Mesendoderm (in vitro differentiated cells): Measurements from ENCODE around the gene RALGDS.
"Not testable (repeated sequence)": the region's sequence is repeated elsewhere in the genome, so short reads cannot be mapped to it uniquely, and the experiment has no call there.

Source experiments
- DNase-seq: peaks from one replicate; pipeline ENCODE4 v3.0.0; 2013
- H2AK5ac ChIP-seq: 2 replicates; pipeline ENCODE4 v1.6.1; 2013; ENCODE audit warnings: low read length, inconsistent platforms
- H2BK120ac ChIP-seq: 2 replicates; pipeline ENCODE4 v1.6.1; 2013; ENCODE audit warnings: low read depth, mild to moderate bottlenecking, low read length, moderate library complexity, mixed read lengths
- H2BK15ac ChIP-seq: replicated peaks from 2 replicates; pipeline ENCODE4 v1.6.1; 2013; ENCODE audit warnings: low read depth, mild to moderate bottlenecking, moderate library complexity
- H2BK5ac ChIP-seq: 2 replicates; pipeline ENCODE4 v1.6.1; 2013; ENCODE audit warnings: low read length, inconsistent platforms
- H3K18ac ChIP-seq: 2 replicates; pipeline ENCODE4 v1.6.1; 2013; ENCODE audit warnings: mild to moderate bottlenecking, low read length, mixed read lengths
- H3K23ac ChIP-seq: one replicate; pipeline ENCODE4 v1.6.1; 2013; ENCODE audit warnings: low read length
- H3K27ac ChIP-seq: 2 replicates; pipeline ENCODE4 v1.5.1; 2013; ENCODE audit warnings: low read depth, mild to moderate bottlenecking, inconsistent platforms, low read length, moderate library complexity
- H3K27me3 ChIP-seq: 2 replicates; pipeline ENCODE4 v1.6.1; 2013; ENCODE audit warnings: low read length, control low read depth, mild to moderate bottlenecking, inconsistent platforms; ENCODE audit not compliant: insufficient read depth, poor library complexity
- H3K36me3 ChIP-seq: 2 replicates; pipeline ENCODE4 v1.6.1; 2013; ENCODE audit warnings: low read length, inconsistent platforms; ENCODE audit not compliant: control insufficient read depth, insufficient read depth
- H3K4ac ChIP-seq: one replicate; pipeline ENCODE4 v1.6.1; 2013; ENCODE audit warnings: low read depth, mild to moderate bottlenecking, low read length, moderate library complexity
- H3K4me1 ChIP-seq: 2 replicates; pipeline ENCODE4 v1.6.1; 2013; ENCODE audit warnings: low read depth, low read length, inconsistent platforms; ENCODE audit not compliant: control insufficient read depth
- H3K4me2 ChIP-seq: 2 replicates; pipeline ENCODE4 v1.6.1; 2013; ENCODE audit warnings: low read length
- H3K4me3 ChIP-seq: 2 replicates; pipeline ENCODE4 v1.5.1; 2013; ENCODE audit warnings: mild to moderate bottlenecking, low read length
- H3K56ac ChIP-seq: one replicate; pipeline ENCODE4 v1.6.1; 2013; ENCODE audit warnings: low read length
- H3K79me1 ChIP-seq: 2 replicates; pipeline ENCODE4 v1.6.1; 2013; ENCODE audit warnings: low read length, inconsistent platforms
- H3K79me2 ChIP-seq: 2 replicates; pipeline ENCODE4 v1.6.1; 2013; ENCODE audit warnings: mild to moderate bottlenecking, low read length; ENCODE audit not compliant: control insufficient read depth, insufficient read depth
- H3K9ac ChIP-seq: 2 replicates; pipeline ENCODE4 v1.6.1; 2013; ENCODE audit warnings: low read length, inconsistent platforms
- H4K5ac ChIP-seq: one replicate; pipeline ENCODE4 v1.6.1; 2013; ENCODE audit warnings: low read length
- H4K8ac ChIP-seq: one replicate; pipeline ENCODE4 v1.6.1; 2013; ENCODE audit warnings: low read depth, mild to moderate bottlenecking, control low read depth, low read length, moderate library complexity
- WGBS: extraction: QIAGEN DNeasy Blood & Tissue Kit; methylation state at CpG from one replicate; pipeline ENCODE4 v1.1.7; 2013; ENCODE audit warnings: low lambda C conversion rate, missing lambda C conversion rate; ENCODE audit not compliant: insufficient coverage; ENCODE audit errors: extremely low coverage; 5-methylcytosine and 5-hydroxymethylcytosine counted together

The RALGDS gene

DNA sequence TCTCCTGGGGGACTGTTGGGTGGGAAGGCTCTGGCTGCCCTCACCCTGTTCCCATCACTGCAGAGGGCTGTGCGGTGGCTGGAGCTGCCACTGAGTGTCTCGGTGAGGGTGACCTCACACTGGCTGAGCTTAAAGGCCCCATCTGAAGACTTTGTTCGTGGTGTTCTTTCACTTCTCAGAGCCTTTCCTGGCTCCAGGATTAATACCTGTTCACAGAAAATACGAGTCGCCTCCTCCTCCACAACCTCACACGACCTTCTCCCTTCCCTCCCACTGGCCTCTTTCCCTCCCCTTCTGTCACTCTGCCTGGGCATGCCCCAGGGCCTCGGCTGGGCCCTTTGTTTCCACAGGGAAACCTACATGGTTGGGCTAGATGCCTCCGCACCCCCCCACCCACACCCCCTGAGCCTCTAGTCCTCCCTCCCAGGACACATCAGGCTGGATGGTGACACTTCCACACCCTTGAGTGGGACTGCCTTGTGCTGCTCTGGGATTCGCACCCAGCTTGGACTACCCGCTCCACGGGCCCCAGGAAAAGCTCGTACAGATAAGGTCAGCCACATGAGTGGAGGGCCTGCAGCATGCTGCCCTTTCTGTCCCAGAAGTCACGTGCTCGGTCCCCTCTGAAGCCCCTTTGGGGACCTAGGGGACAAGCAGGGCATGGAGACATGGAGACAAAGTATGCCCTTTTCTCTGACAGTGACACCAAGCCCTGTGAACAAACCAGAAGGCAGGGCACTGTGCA lies 59.8 kb downstream of the RALGDS start:
- not testable (repeated sequence) for H4K8ac ChIP-seq, H3K4me2 ChIP-seq, H3K79me1 ChIP-seq, H3K36me3 ChIP-seq, H3K4me3 ChIP-seq, H4K5ac ChIP-seq, H2BK15ac ChIP-seq, H3K79me2 ChIP-seq, H3K23ac ChIP-seq, H3K27me3 ChIP-seq
- peak overlapping the region; percentile 88 for H2BK5ac ChIP-seq
- H3K56ac ChIP-seq: peak overlapping the region; percentile 78
- peak overlapping the region; percentile 95 for H2BK120ac ChIP-seq
- DNase-seq: peak; percentile 43
- H3K9ac ChIP-seq: peak overlapping the region; percentile 57
- no CpG with 5 or more reads among the region's 14 CpGs for WGBS
- H3K4ac ChIP-seq: peak overlapping the region; percentile 87
- H2AK5ac ChIP-seq: peak overlapping the region; percentile 69
- H3K18ac ChIP-seq: peak overlapping the region; percentile 72
- H3K4me1 ChIP-seq: peaks cover 12% of the 10 kb centered on the region
- peak overlapping the region; percentile 95 for H3K27ac ChIP-seq

DNA sequence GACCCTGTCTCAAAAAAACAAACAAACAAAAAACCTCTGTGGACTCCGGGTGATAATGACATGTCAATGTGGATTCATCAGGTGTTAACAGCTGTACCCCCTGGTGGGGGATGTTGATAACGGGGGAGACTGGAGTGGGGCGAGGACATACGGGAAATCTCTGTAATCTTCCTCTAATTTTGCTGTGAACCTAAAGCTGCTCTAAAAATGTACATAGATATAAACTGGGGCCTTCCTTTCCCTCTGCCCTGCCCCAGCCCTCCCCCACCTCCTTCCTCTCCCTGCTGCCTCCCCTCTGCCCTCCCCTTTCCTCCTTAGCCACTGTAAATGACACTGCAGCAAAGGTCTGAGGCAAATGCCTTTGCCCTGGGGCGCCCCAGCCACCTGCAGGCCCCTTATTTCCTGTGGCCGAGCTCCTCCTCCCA lies 60.6 kb downstream of the RALGDS start:
- H3K79me2 ChIP-seq: no peaks in the 10 kb centered on the region
- no peak overlapping the region for H3K4me3 ChIP-seq
- no peak overlapping the region for H2AK5ac ChIP-seq
- peaks cover 12% of the 10 kb centered on the region for H3K4me1 ChIP-seq
- no peaks in the 10 kb centered on the region for H3K27me3 ChIP-seq
- H2BK5ac ChIP-seq: no peak overlapping the region
- H3K9ac ChIP-seq: no peak overlapping the region
- no peak overlapping the region for H2BK15ac ChIP-seq
- H3K4ac ChIP-seq: no peak overlapping the region
- no peak overlapping the region for H4K5ac ChIP-seq
- peaks cover 8% of the 10 kb centered on the region for H3K36me3 ChIP-seq
- H3K56ac ChIP-seq: no peak overlapping the region
- no CpG with 5 or more reads among the region's 6 CpGs for WGBS
- no peak overlapping the region for H3K4me2 ChIP-seq
- no peaks in the 10 kb centered on the region for H3K79me1 ChIP-seq
- no peak overlapping the region for H3K18ac ChIP-seq
- no peak overlapping the region for H3K23ac ChIP-seq
- H2BK120ac ChIP-seq: no peak overlapping the region
- peak; percentile 93 for DNase-seq
- peak overlapping the region; percentile 71 for H3K27ac ChIP-seq
- no peak overlapping the region for H4K8ac ChIP-seq

DNA sequence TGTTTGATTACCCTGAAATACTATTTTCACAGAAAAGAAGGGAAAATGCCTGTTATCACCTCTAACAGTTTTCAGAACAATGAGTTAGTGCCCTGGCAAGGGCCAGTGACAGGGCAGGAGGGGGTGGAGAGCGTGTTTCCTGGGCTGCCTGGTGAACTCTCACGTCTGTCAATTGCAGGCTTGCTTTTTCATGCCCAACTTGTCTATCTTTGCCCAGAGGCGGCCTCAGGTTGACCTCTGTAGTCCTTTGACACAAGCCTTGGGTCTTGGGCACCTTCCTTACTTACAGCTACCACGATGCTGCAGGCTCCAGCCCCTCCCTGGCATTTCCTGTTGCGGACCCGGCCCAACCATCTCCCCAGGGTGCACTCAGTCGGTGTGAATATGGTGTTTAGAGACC lies 61.4 kb downstream of the RALGDS start:
- Histone ChIP-seq H2BK5ac (no peak overlapping the region), H3K27me3 (no peaks in the 10 kb centered on the region), H3K9ac (no peak overlapping the region), H3K4ac (no peak overlapping the region), H2BK120ac (no peak overlapping the region), H3K18ac (peak overlapping the region; percentile 22), H4K5ac (no peak overlapping the region), H3K56ac (no peak overlapping the region), H3K4me2 (no peak overlapping the region), H3K4me1 (peaks cover 12% of the 10 kb centered on the region), H2BK15ac (no peak overlapping the region), H3K79me1 (no peaks in the 10 kb centered on the region), H4K8ac (no peak overlapping the region), H3K4me3 (no peak overlapping the region), H2AK5ac (no peak overlapping the region), H3K27ac (peak overlapping the region; percentile 31), H3K36me3 (peaks cover 10% of the 10 kb centered on the region), H3K23ac (no peak overlapping the region), H3K79me2 (no peaks in the 10 kb centered on the region)
- DNase-seq: peak; percentile 44
- WGBS: no CpG with 5 or more reads among the region's 7 CpGs

DNA sequence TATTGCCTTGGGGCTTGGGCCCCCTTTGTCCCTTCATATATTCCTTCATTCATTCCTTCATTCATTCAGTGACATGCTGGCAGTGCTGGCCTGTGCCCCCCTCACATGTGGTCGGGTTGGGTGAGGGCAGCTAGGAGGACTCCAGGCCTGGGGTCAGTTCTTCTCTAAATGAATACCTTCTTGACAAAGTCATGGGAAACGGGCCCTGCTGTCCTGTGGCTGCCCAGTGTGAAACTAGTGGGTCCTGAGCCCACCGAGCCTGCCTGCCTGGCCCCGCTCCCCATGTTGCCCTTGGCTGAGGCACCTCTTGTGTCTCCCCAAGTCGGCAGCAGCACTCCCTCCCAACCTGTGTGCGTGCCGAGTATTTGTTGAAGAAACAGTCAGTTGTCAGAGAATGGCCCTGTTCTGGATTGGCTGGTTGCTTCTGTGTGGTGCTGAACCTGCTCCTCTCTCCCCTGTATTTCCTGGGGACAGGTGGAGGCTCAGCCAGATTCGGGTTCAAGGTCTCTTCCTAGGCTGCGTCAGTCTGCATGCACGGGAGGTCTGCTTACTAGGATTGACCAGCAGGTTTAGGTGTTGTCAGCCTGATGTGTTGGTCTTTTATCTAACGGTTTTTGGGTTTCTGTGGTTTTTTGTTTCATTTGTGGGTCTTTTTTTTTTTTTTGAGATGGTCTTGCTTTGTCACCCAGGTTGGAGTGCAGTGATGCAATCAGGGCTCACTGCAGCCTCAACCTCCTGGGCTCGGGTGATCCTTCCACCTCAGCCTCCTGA lies 62.3 kb downstream of the RALGDS start:
- peaks cover 12% of the 10 kb centered on the region for H3K4me1 ChIP-seq
- peaks cover 11% of the 10 kb centered on the region for H3K36me3 ChIP-seq
- no peak overlapping the region for H3K27ac ChIP-seq
- no peak overlapping the region for H2BK120ac ChIP-seq
- no peak overlapping the region for H2BK15ac ChIP-seq
- H4K5ac ChIP-seq: no peak overlapping the region
- H3K56ac ChIP-seq: no peak overlapping the region
- WGBS: no CpG with 5 or more reads among the region's 12 CpGs
- H3K4ac ChIP-seq: no peak overlapping the region
- no peaks in the 10 kb centered on the region for H3K79me2 ChIP-seq
- no peak overlapping the region for H4K8ac ChIP-seq
- H2BK5ac ChIP-seq: no peak overlapping the region
- no peak overlapping the region for H2AK5ac ChIP-seq
- H3K27me3 ChIP-seq: no peaks in the 10 kb centered on the region
- DNase-seq: no peak
- H3K79me1 ChIP-seq: no peaks in the 10 kb centered on the region
- no peak overlapping the region for H3K4me3 ChIP-seq
- H3K23ac ChIP-seq: no peak overlapping the region
- no peak overlapping the region for H3K4me2 ChIP-seq
- no peak overlapping the region for H3K9ac ChIP-seq
- no peak overlapping the region for H3K18ac ChIP-seq

DNA sequence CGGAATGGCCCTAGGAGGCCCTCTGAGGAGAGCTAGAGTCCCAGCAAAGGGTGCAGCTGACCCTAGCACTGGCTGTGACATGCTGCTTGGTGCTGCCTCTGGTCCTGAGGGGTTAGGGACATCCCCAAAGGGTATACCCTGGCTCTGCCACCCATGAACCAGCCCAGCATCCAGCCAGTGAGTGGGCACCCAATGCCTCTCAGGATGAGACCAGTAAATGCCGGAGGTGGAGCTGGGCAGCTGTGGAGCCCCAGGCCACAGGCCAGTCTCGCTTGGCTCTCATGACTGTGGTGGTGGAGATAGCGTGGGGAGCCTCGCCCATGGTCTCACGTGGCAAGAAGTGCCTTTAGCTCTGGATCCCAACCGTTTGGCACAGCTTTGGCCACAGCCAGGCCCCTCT lies 63.0 kb downstream of the RALGDS start:
- no peak overlapping the region for H3K27ac ChIP-seq
- no peak overlapping the region for H3K4me2 ChIP-seq
- H3K4me3 ChIP-seq: no peak overlapping the region
- no peak overlapping the region for H3K23ac ChIP-seq
- H2BK5ac ChIP-seq: no peak overlapping the region
- no peak for DNase-seq
- no peak overlapping the region for H3K18ac ChIP-seq
- no peaks in the 10 kb centered on the region for H3K27me3 ChIP-seq
- H2AK5ac ChIP-seq: no peak overlapping the region
- no peaks in the 10 kb centered on the region for H3K79me1 ChIP-seq
- no peak overlapping the region for H3K9ac ChIP-seq
- H3K79me2 ChIP-seq: no peaks in the 10 kb centered on the region
- no peak overlapping the region for H3K56ac ChIP-seq
- H2BK120ac ChIP-seq: no peak overlapping the region
- no peak overlapping the region for H2BK15ac ChIP-seq
- H4K5ac ChIP-seq: no peak overlapping the region
- H3K36me3 ChIP-seq: peaks cover 11% of the 10 kb centered on the region
- WGBS: no CpG with 5 or more reads among the region's 7 CpGs
- H3K4ac ChIP-seq: no peak overlapping the region
- H4K8ac ChIP-seq: no peak overlapping the region
- peaks cover 12% of the 10 kb centered on the region for H3K4me1 ChIP-seq
